HG02588 (cell line): ENCODE results near the gene BIRC2.

Experiments
- ATAC-seq: cut with Tn5 transposase; IDR thresholded peaks from one replicate; pipeline ENCODE4 v1.9.1; 2021; ENCODE audit warnings: mild to moderate bottlenecking, moderate library complexity; ENCODE audit not compliant: unreplicated experiment

Gene BIRC2

GRCh38 chr11:102399189-102399588 lies 52.2 kb downstream of the BIRC2 start:
- ATAC-seq = no peak

- no peak for ATAC-seq
These were observed 53.6 kb downstream of the BIRC2 start for GRCh38 chr11:102400603-102401002.

- no peak for ATAC-seq
These were observed 54.9 kb downstream of the BIRC2 start for GRCh38 chr11:102401905-102402304.

- no peak for ATAC-seq
These were observed 55.5 kb downstream of the BIRC2 start for GRCh38 chr11:102402548-102402947.

GRCh38 chr11:102405501-102405900 lies 58.5 kb downstream of the BIRC2 start:
- no peak for ATAC-seq

GRCh38 chr11:102406099-102406498 lies 59.1 kb downstream of the BIRC2 start:
- no peak for ATAC-seq

- ATAC-seq = no peak
These were observed 60.9 kb downstream of the BIRC2 start for GRCh38 chr11:102407901-102408300.

- ATAC-seq = no peak
These were observed 61.3 kb downstream of the BIRC2 start for GRCh38 chr11:102408339-102408738.

GRCh38 chr11:102410382-102410784 lies 63.4 kb downstream of the BIRC2 start:
- ATAC-seq = no peak

- ATAC-seq = no peak
These were observed 64.1 kb downstream of the BIRC2 start for GRCh38 chr11:102411142-102411541.

- no peak for ATAC-seq
These were observed 66.5 kb downstream of the BIRC2 start for GRCh38 chr11:102413497-102413896.

GRCh38 chr11:102414559-102414958 lies 67.5 kb downstream of the BIRC2 start:
- no peak for ATAC-seq

- ATAC-seq = no peak
These were observed 68.4 kb downstream of the BIRC2 start for GRCh38 chr11:102415304-102415916.

- no peak for ATAC-seq
These were observed 70.0 kb downstream of the BIRC2 start for GRCh38 chr11:102416976-102417375.

- ATAC-seq = no peak
These were observed 72.2 kb downstream of the BIRC2 start for GRCh38 chr11:102419181-102419580.

GRCh38 chr11:102420547-102420946 lies 73.5 kb downstream of the BIRC2 start:
- ATAC-seq = peak; percentile 85

GRCh38 chr11:102421261-102421660 lies 74.2 kb downstream of the BIRC2 start:
- no peak for ATAC-seq

GRCh38 chr11:102422817-102423712 lies 76.1 kb downstream of the BIRC2 start:
- ATAC-seq = no peak

GRCh38 chr11:102423936-102424335 lies 76.9 kb downstream of the BIRC2 start:
- no peak for ATAC-seq

GRCh38 chr11:102426000-102426399 lies 79.0 kb downstream of the BIRC2 start:
- ATAC-seq = no peak

- no peak for ATAC-seq
These were observed 79.6 kb downstream of the BIRC2 start for GRCh38 chr11:102426570-102426969.

GRCh38 chr11:102427068-102427467 lies 80.1 kb downstream of the BIRC2 start:
- no peak for ATAC-seq
